Activated CD8-positive, alpha-beta memory T cell treated with anti-CD3 and anti-CD28 coated beads for 1 hour (primary cell): ENCODE results near the gene AGER.
A peak's percentile ranks its signal among the peaks of the same experiment; 100 is the strongest.
"Not testable (repeated sequence)": the region's sequence is repeated elsewhere in the genome, so short reads cannot be mapped to it uniquely, and the experiment has no call there.

Experiments
- DNase-seq, 2 donors: peaks; one replicate each; pipeline ENCODE4 v3.0.0-alpha.2; 2020; ENCODE audit warnings: low read depth in 1 of 2; ENCODE audit errors: extremely low read depth in 1 of 2

The AGER gene

GRCh38 chr6:32200711-32201475, 16.8 kb upstream of the AGER start:
- no peak for DNase-seq

DNA sequence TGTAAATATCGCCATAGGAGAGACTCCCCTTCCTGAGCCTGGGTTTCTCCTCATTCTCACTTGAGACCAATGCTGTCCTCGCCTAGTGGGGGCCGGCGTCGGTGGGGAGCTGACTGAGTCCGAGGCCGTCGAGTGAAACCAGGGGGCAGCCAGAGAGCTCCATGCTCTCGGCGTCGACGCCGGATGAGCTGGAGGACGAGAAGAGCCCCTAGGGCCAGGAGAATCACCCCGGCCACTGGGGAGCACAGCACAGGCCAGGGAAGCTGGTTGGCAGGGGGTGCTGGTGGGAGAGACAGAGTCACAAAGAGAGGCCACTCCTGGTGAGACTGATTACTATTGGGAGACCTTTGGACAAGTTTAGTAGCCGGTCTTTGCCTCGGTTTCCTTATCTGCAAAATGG, 14.8 kb upstream of the AGER start:
- DNase-seq, result no peak

DNA sequence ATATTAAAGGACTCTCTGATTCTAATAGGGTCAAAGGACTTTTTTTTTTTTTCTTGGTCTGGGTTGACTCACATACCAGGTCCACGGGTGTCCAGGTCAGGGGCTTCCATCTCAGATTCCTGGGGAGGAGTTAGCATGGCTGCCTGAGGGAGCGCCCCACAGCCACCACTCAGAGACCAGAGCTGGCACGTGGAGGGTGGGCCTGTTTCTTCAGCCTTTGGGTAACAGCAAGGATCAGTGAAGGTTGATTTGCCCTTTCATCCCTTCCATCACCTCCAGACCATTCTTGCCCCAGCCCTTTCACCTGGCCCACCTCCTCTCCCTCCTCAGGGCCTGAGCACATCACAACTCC, 14.3 kb upstream of the AGER start:
- no peak for DNase-seq

- no peak for DNase-seq
Measured at GRCh38 chr6:32196682-32197616, 12.9 kb upstream of the AGER start.

DNA sequence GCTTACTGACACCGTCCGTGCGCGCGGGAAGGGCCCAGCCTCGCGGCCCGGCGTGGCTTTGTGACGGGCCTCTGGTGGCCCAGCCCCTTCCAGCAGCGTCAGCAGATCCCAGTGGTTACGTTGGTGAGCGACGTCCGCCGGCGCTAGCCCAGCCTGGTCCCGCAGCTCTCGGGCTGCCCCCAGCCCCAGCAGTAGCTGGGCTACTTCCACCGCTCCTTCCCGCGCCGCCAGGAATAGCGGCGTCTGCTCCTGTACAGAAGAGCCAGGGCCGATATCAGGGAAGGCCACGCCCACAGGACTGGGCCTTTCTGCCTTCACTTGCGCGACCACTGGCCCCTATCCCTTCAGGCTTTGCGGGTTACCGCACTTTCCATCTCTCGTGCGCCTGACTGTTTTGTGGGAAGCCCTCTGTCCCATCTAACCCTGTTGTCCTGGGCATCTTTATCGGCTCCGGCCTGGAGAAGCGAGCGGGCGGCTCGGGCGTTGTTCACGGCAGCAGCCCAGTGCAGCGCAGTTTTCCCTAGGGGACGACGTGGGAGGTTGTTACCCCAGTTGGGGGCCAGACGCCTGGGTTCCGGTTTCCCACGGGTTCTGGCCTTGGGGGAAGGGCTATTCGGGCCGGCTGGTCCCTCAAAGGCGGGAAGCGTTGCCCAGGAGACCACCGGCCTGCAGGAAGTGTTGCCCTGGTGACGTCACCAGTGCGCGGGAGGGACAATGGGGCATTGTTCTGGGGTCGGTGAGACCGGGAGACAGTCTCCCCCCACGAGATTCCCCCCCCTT, 12.0 kb upstream of the AGER start:
- DNase-seq, result peak in 1 of 2 donors; percentile 48

- DNase-seq, result peak; percentile 99 to 100
Measured at GRCh38 chr6:32195652-32195901, 11.5 kb upstream of the AGER start.

DNA sequence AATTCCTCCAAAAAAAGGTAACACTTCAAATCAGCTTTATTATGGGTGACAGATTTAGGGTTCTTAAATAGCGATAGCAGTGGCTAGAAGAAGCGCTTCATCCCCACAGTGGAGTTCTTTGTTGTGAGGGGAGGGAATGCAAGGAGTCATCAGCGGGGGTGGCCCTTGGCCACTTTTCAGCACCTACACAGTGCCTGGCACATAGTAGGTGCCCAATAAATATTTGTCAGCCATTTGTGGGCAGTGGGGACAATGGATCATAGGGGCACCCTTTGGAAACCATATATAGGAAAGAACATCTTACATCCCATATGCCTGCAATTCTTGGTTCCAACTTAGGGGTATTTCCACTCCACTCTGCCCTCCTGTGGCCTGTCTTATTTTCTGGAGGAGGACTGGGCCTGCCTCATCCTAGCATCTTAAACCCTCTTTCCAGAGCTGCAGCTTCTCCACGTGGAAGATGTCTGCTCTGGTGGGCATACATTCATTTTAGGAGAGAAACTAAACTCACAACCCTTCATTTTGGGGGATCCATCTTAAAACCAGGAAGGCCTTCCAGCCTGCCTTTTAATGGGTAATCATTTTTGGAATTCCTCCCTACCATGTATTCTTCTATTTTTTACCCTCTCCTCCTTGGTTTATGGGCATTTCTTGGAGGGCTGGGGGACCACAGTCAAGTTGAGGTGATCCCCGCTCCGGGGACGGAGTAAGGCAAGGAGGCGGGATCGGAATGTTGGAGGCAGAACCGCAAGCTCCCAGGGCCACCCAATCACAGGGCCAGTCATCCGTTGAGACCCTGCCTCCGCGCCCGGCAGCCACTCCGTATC, 11.0 kb upstream of the AGER start:
- no peak for DNase-seq

- DNase-seq, result no peak
Measured at GRCh38 chr6:32194388-32194787, 10.3 kb upstream of the AGER start.

GRCh38 chr6:32193096-32193495, 9.0 kb upstream of the AGER start:
- not testable (repeated sequence) for DNase-seq

GRCh38 chr6:32192608-32193039, 8.6 kb upstream of the AGER start, which contains the start of gene GPSM3:
Gene GPSM3 (minus strand): TSS chr6:32192643. CDS start chr6:32192513, 130 bp downstream.
- peak in 1 of 2 donors; percentile 42 for DNase-seq

DNA sequence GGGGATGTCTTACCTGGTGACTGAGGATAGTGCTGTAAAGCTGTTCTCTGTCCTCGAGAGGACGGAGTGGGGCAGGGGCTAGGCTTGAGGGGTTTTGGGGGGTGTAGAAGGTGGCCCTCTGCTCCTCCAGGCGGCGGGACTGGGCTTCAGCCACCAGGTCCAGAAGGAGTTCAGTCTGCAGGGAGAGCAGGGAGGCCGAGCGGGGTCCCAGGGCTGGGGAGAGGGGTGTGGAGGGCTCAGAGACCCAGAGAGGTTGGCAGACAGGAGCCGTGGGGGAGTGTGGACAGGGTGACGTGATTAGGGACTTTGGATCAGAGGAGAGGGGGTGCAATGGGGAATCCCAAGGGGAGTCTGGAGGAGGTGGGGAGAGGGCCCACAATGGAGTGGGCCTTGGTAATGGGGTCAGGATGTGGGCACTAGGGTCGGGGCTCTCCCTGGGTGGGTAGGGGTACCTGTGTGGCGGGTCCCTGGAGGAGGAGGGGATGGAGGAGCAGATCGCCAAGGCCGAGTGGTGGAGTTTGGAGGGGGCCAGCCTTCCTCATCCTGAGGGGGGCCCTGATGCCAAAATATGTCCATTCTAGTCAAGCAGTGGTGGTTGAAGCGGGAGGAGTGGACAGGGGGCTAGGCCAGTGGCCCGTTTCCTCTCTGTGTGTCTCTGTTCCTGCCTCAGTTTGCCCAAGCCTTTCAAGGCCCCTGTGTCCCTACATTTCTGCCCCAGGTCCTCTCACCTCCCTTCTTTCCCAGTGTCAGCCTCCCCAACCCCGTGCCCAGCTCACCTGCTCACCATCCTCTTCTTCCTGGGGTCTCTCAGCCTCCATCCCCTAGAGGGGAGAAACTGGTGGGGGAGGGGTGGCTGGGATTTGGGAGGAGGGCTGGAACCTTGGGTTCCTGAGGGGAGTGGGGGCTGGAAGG, 7.9 kb upstream of the AGER start:
- no peak for DNase-seq

GRCh38 chr6:32190911-32191677, 7.0 kb upstream of the AGER start:
- no peak for DNase-seq

DNA sequence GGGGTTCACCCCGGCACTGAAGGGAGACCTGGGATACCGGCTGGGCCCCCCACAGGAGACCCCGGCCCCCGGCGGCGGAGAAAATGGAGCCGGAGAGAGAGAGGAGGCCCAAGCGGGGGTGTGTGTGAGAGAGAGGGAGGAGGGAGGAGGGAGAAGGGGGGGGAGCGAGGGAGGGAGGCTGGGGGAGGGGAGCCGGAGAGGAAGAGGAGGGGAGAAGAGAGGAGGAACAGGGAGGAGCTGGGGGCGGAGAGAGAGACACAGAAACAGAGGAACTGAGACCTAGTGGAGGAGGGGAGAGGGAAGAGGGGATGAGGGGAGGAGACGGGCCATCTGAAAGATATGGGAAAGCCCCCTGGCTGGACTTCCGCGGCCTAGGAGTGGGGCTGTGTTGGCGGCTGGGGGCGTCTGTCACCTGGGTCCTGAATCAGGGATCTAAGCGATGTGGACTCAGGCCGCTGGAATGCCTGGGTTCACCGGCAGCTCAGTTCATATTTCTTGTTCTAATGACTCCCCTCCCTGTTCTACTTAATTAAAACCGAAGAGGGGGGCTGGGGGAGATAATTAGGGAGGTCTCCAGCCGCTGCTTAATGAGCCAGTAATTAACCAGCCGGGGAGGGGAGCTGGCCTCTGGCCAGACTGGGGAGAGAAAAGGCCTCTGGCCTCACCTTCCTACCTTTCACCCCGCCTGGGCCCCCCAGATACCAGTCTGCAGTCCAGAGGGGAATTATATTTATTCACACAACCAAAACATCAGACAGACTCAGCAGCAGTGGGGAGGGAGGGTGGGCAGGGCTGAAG, 6.2 kb upstream of the AGER start, which contains the start of gene PBX2:
PBX2 (minus strand) TSS at position 149 of the 798 bp plus-strand sequence. CDS start 287 bp downstream, outside the sequence.
- peak; percentile 57 to 72 for DNase-seq

DNA sequence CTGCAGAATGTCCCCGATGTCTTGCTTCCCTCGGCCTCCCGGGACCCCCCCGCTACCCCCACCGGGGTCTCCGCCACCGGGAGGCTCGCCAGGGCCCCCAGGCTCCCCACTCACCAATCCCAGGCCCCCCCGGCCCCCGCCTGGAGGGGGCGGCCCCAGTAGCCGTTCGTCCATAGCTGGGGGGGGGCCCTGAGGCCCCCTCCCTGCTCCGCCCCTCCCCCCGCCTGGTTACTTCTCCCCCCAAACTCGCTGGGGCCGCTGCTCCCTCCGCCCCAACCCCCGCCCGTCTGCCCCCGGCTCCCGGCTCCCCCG, 5.6 kb upstream of the AGER start:
- no peak for DNase-seq

DNA sequence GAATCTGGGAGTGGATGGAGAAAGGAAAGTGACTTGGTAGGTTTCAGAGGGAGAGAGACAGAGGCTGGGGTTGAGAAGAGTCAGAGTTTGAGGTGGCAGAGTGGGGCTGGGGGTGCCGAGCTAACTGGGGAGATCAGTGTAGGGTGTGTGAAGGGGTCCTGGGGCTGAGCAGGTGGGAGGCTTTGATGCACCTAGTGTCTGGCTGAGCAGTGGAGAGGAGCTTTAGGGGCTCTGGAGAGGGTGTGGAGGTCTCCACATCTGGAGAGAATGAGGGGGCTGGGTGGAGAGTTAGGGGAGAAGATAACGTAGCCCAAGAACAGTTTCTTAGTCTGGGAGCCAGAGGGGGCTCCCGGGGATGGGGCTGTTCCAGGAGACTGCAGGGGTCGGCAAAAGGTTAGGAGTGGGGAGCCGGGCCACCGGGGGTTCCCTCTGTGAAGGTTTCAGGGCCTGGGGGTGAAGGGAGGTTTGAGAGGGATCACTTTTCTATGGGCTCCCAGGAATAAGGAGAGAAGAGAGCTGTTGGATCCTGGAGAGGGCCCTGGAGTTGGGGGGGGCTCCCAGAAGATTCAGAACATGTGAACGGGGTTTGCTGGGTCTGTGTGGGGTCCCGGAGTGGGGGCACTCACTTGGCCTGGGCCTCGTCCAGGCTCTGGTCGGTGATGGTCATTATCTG, 5.2 kb upstream of the AGER start:
- DNase-seq, result no peak

DNA sequence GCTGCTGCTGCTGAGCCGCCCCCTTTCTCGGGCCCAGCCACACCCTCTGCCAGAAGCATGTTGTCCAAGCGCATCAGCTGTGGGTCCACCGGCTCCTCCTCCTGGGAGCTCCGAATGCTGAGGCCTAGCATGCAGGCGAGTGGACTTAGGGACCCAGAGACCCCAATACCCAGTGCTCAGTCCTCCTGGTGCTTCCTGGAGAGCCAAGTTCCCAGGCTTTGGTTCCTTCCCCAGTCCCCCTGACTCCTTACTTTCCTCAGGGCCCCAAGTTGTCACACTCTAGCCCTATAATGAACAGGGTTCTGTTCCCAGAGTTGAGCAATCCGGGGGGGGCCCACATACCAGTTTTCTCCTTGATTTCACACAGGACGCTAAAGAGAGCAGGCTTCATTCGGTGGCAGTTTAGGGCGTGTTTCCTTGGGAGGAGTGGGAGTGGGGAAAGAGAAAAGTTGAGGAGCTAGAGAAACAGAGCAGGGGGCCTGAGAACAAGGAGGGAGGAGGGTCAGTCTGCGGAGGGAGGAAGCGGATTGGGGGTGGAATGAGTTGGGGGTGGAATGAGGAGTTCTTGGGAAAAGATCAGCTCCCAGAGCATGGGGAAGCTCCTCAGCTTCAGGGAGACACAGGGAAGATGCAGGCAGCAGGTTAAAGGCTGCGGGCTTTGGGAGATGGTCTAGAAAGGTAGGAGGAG, 4.5 kb upstream of the AGER start:
- DNase-seq, result no peak
